Parathyroid adenoma (tissue), 2 donors: Measurements from ENCODE around the gene CUTC.
"Not testable (repeated sequence)": the region's sequence is repeated elsewhere in the genome, so short reads cannot be mapped to it uniquely, and the experiment has no call there.

Experiments used
- H2AFZ ChIP-seq: fragments of 300-600 bp; sonication (generic); one replicate; pipeline ENCODE4 v1.7.0; 2017; ENCODE audit warnings: antibody characterized with exemption, mild to moderate bottlenecking
- H3K27ac ChIP-seq: fragments of 300-600 bp; sonication (generic); one replicate; pipeline ENCODE4 v1.7.0; 2017
- H3K27me3 ChIP-seq: fragments of 300-600 bp; sonication (generic); one replicate; pipeline ENCODE4 v1.7.0; 2017; ENCODE audit warnings: low read length; ENCODE audit not compliant: control insufficient read depth, insufficient read depth
- H3K36me3 ChIP-seq: fragments of 300-600 bp; sonication (generic); one replicate; pipeline ENCODE4 v1.7.0; 2017; ENCODE audit warnings: low read length; ENCODE audit not compliant: control insufficient read depth, insufficient read depth
- H3K4me1 ChIP-seq: fragments of 300-600 bp; sonication (generic); one replicate; pipeline ENCODE4 v1.7.0; 2017; ENCODE audit warnings: control low read depth
- H3K4me2 ChIP-seq: fragments of 300-600 bp; sonication (generic); one replicate; pipeline ENCODE4 v1.7.0; 2017; ENCODE audit warnings: low read length
- H3K4me3 ChIP-seq: fragments of 300-600 bp; sonication (generic); one replicate; pipeline ENCODE4 v1.7.0; 2017; ENCODE audit warnings: low read depth, low read length
- H3K79me2 ChIP-seq: fragments of 300-600 bp; sonication (generic); one replicate; pipeline ENCODE4 v1.7.0; 2017; ENCODE audit warnings: control low read depth
- H3K9ac ChIP-seq: fragments of 300-600 bp; sonication (generic); one replicate; pipeline ENCODE4 v1.7.0; 2017; ENCODE audit warnings: mild to moderate bottlenecking
- H3K9me3 ChIP-seq: fragments of 300-600 bp; sonication (generic); one replicate; pipeline ENCODE4 v1.7.0; 2017; ENCODE audit warnings: low read length; ENCODE audit not compliant: control insufficient read depth
- CTCF ChIP-seq: fragments of 300-600 bp; sonication (generic); IDR thresholded peaks from one replicate; pipeline ENCODE4 v1.7.0; 2017; ENCODE audit warnings: antibody characterized with exemption, mild to moderate bottlenecking
- donor health status: primary hyperparathyroidism.

CUTC gene

GRCh38 chr10:99740933-99741559 lies 9.0 kb downstream of the CUTC start:
- H3K4me2 ChIP-seq = no peak overlapping the region
- H3K27me3 ChIP-seq = no peaks in the 10 kb centered on the region
- no peak overlapping the region for H3K4me3 ChIP-seq
- no peak for TF ChIP-seq CTCF
- no peak overlapping the region for H3K27ac ChIP-seq
- no peaks in the 10 kb centered on the region for H3K9me3 ChIP-seq
- no peak overlapping the region for H3K9ac ChIP-seq
- H3K4me1 ChIP-seq = no peaks in the 10 kb centered on the region
- H2AFZ ChIP-seq = no peak overlapping the region
- no peaks in the 10 kb centered on the region for H3K36me3 ChIP-seq
- peaks cover 3% of the 10 kb centered on the region for H3K79me2 ChIP-seq

- Histone ChIP-seq H3K4me3 (no peak overlapping the region), H3K4me2 (no peak overlapping the region), H2AFZ (no peak overlapping the region), H3K27ac (no peak overlapping the region), H3K79me2 (peaks cover 3% of the 10 kb centered on the region), H3K27me3 (no peaks in the 10 kb centered on the region), H3K4me1 (no peaks in the 10 kb centered on the region), H3K36me3 (no peaks in the 10 kb centered on the region), H3K9ac (no peak overlapping the region), H3K9me3 (no peaks in the 10 kb centered on the region)
- TF ChIP-seq CTCF = no peak
Measured at GRCh38 chr10:99742254-99742653, 10.2 kb downstream of the CUTC start.

GRCh38 chr10:99742701-99743100 lies 10.7 kb downstream of the CUTC start:
- no peak overlapping the region for H3K4me2 ChIP-seq
- no peak overlapping the region for H3K4me3 ChIP-seq
- H3K27me3 ChIP-seq = no peaks in the 10 kb centered on the region
- no peaks in the 10 kb centered on the region for H3K9me3 ChIP-seq
- no peak for TF ChIP-seq CTCF
- no peak overlapping the region for H3K9ac ChIP-seq
- no peak overlapping the region for H2AFZ ChIP-seq
- H3K27ac ChIP-seq = no peak overlapping the region
- H3K79me2 ChIP-seq = peaks cover 3% of the 10 kb centered on the region
- no peaks in the 10 kb centered on the region for H3K36me3 ChIP-seq
- no peaks in the 10 kb centered on the region for H3K4me1 ChIP-seq

- no peaks in the 10 kb centered on the region for H3K4me1 ChIP-seq
- no peak for TF ChIP-seq CTCF
- no peaks in the 10 kb centered on the region for H3K27me3 ChIP-seq
- peaks cover 3% of the 10 kb centered on the region for H3K79me2 ChIP-seq
- H3K9ac ChIP-seq = no peak overlapping the region
- no peak overlapping the region for H2AFZ ChIP-seq
- H3K27ac ChIP-seq = no peak overlapping the region
- H3K36me3 ChIP-seq = no peaks in the 10 kb centered on the region
- H3K9me3 ChIP-seq = no peaks in the 10 kb centered on the region
- no peak overlapping the region for H3K4me2 ChIP-seq
- no peak overlapping the region for H3K4me3 ChIP-seq
Measured at GRCh38 chr10:99743841-99744240, 11.8 kb downstream of the CUTC start.

- not testable (repeated sequence) for H3K79me2 ChIP-seq, H2AFZ ChIP-seq, H3K4me3 ChIP-seq, H3K4me1 ChIP-seq, H3K27me3 ChIP-seq, H3K27ac ChIP-seq, H3K9ac ChIP-seq, H3K4me2 ChIP-seq, H3K36me3 ChIP-seq, H3K9me3 ChIP-seq
Measured at GRCh38 chr10:99746166-99746565, 14.1 kb downstream of the CUTC start.
